GM21576 (cell line): ENCODE results near the gene NRF1.
A peak's percentile ranks its signal among the peaks of the same experiment; 100 is the strongest.
"Not testable (repeated sequence)": the region's sequence is repeated elsewhere in the genome, so short reads cannot be mapped to it uniquely, and the experiment has no call there.

ENCODE experiments used
- ATAC-seq: cut with Tn5 transposase; IDR thresholded peaks from one replicate; pipeline ENCODE4 v1.9.1; 2021; ENCODE audit warnings: mild to moderate bottlenecking, moderate library complexity; ENCODE audit not compliant: unreplicated experiment

Gene NRF1

DNA sequence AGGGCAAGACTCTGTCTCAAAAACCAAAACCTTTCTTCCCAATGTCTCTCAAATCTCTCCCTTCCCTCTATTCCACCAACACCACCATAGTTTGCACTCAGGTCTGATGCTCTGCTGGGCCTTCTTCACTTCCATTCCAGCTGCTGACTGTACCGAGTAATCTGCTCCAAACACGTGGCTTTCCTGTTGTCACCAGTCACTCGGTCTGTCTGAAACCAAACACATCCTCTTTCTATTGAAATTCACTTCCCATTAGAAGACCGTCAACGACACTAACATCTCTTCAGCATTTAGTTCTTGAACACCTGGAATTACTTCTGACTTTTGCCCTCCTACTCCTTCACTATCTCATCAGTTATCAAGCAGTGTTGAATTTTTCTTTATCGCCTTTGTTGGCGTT, 4.7 kb upstream of the NRF1 start:
- ATAC-seq, result no peak

DNA sequence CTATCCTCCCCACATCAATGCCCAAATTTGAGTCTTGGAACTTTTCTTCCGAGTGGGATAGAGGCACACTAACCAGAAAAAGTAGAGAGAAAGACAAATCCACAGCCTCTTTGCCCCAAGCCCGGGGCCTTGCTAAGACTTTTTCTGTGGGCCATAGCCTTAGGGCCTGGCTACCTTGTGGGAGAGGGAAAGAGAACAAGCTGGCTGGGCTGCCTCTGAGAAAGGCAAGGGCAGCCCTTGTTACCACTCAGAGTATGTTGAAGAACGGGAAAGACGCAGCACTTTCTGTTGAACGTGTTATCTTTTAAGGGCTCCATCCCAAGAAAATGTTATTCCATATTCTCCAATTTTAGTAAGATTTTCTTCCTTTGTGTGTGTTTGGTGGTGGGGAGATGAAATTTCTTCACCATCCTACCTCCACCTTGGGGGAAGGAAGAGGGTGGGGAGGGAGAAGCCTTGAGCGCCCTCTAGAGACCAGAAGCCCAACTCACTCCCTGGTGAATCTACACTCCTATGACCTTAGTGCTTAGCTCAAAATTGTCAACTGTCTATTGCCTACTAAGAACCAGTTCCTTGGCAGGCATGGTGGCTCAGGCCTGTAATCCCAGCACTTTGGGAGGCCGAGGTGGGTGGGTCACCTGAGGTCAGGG, 3.9 kb upstream of the NRF1 start:
- no peak for ATAC-seq

DNA sequence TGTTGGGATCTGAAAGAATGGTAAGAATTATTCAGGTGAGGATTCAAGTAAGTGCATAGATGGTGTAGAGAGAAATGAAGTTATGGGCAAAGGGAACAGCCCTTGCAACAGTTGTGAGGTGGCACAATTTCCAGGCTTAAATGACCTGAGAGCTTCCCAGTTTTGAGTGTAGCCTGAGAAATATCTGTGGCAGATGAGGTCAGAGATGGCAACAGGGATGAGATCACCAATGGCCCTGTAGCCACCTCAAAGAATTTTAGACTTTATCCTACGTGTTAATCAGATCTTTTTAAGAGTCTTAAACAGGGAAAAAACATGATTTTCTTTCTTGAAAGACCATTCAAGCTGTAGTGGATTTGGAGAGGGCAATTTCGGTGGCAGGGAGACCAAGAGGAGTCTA, 1.9 kb upstream of the NRF1 start:
- ATAC-seq, result no peak

DNA sequence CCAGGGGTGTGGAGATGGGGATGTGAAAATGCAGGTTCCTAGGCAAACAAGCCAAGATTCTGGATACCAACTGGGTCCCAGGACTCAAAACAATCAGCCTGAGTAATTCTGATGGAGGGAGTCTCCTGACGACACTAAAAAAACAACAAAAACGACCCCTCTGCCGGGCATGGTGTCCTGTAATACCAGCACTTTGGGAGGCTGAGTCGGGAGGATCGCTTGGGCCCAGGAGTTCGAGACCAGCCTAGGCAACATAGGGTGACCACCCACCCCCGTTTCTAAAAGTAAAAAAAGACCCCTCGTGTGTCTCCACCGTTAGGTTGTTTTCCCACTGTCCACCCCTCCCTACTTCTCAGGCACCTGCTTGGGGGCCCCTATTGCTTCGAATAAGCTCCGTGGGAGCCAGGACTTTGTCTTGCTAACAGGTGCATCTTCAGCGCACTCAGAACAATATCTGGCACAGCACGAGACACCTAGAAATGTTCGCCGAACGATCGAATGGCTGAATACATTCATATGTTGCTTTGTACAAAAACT, 743 bp upstream of the NRF1 start:
- no peak for ATAC-seq

DNA sequence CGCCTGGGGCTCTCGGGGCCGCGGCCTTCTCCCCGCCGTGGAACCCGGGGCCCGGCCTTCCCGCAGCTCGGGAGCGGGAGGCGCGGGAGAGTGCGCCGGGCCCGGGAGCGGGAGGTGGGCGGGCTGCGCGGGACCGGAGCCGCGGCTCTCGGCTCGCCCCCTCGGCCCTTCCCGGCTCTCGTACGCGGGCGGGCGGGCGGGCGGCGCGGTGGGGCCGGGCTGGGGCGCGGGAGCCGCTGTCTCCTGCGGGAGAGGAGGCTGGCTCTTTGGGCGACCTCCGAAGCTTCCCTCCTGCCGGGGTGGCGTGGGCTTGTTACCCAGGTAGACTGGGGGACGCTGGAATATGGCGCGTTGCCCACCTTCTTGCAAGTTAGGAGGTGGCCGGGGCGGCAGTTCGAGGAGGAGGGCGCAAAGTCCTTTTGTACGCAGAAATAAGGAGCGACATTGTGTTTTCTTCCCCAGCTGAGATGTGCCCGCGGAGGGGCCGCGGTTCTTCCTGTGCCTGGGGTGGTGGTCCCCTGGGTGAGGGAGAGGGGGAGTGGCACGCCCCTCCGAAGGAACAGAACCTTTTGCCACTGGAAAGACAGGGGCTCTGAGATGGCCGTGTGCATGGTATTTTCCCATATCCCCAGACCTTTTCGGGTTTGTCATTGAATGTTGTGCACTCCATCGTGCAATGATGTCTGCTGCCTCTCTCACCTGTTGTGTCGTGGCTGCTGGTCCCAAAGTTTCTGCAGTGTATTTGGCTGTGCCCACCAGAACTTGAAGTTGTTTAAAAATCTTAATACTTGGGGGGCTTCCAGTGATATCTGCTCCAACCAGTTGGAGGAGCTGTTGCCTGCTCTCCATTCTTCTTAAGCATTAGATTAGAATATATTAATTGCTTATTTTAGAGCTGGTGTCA, 844 bp downstream of the NRF1 start:
- peak; percentile 10 for ATAC-seq

DNA sequence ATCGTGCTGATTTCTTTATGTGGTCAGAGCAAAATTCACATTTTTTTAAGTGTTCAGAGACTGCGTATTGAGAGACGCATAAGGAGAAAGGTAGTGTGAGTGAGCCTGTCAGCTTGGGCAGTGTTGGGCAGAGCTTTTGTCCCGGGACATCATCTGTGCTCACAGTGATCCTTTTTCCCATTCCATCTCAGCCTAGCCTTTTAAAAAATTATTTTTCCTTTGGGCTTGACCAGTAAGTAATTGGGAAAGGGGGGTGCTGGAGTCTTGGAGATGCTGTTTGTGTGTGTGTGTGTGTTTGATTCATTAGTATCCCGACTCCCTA, 1.5 kb downstream of the NRF1 start:
- ATAC-seq, result no peak

DNA sequence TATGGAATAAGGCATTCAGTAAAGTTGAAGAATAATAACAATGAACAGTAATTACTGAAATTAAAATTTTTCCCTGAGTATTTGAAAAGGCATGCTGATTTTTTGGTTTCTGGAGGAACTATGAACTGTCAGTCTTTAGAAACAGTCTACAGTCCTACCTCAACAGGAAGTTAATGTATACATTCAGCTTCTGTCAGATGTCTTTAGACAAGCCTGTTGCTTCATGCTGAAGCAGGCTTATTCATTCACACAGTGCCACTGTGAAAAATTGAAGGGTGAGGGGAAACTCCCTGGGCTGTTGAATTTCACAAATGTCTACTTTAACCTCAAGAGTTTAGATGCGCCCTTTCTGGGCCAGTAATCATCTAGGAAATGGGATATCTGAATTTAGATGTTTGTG, 3.5 kb downstream of the NRF1 start:
- ATAC-seq, result peak; percentile 51

DNA sequence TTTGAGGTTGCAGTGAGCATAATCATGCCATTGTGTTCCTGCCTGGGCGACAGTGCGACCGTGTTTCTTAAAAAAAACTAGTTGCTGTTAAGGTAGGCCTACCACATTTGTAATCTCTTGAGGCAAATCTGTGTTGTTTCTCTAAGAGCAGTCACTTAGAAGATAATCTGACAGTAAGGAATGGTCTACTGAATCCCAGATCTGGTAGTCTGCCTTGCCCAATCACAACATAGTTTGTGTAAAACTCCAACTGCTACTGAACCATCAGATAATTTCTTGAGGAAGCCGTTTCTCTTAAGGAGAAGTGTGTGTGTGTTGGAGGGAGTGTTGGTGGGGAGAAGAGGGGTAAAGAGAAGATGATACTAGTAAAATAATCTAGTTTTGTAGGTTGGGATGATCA, 5.0 kb downstream of the NRF1 start:
- no peak for ATAC-seq

DNA sequence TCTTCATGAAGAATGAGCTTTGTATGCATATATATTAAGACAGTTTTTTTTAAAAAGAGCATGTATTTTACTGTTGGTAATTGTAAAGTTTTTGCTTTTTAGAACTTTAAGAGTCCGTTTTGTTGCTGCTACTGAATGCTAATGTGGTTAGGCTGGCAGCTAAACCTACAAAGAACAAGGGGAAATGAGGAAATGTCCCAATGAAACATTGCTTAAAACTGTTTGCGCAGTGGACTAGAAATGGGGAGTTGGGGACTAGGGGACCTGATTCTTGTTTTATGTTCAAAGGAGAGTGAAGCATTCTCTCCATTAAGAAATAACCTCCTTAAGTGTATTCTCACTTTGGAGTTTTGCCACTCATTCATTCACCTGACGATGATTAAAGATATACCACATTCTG, 5.7 kb downstream of the NRF1 start:
- ATAC-seq, result no peak

DNA sequence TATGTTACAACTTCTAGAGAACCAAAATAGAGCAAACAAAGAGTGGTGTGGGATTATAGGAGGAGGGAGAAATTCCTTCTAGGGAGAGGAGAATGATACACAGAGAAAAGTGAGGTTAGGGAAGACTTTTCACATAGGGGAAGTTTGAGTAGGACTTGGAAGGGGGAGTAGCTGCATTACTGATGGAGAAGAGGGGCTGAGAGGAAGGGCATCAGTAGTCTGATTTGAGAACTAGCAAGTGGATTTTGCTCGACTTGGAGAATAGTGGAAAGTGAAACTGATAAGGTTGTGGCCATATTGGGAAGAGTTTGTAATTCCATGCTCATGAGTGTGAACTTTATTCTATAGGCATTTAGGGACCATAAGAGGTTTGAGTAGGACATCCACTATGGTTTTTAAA, 6.1 kb downstream of the NRF1 start:
- no peak for ATAC-seq

DNA sequence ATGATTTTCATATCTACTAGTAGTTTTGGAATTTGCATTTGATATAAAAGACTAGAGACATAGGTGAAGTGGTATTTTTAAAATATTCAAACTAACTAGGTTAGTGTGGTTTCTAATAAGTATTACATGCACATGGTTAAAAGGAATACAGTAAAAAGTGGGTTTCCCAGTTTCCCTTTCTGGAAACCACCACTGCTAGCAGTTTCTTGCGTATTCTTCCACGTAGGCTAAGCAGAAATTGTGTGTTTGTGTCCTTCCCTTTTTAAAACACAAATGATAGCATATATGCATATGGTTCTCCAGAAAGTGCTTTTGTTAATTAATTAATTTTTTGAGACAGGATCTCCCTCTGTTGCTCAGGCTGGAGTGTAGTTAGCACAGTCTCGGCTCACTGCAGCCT, 15.4 kb downstream of the NRF1 start:
- no peak for ATAC-seq

DNA sequence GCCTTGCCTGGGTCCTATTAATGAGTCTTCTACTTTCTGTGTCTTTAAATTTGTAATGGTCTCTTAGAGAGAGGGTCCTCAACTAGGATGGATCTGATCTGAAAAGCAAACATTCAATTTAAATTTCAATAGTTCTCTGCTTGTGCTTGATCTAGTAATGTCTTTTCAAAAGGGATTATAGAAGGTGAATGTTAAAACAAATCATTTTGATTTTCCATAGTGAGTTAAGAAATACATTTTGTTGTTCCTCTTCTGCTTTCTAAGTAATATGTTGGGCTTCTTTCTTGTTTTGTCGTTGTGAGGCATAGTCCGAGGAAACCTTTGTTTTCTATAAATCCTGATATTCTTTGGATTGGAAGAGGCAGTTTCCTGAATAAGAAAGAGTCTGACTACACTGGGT, 18.8 kb downstream of the NRF1 start:
- ATAC-seq, result no peak

DNA sequence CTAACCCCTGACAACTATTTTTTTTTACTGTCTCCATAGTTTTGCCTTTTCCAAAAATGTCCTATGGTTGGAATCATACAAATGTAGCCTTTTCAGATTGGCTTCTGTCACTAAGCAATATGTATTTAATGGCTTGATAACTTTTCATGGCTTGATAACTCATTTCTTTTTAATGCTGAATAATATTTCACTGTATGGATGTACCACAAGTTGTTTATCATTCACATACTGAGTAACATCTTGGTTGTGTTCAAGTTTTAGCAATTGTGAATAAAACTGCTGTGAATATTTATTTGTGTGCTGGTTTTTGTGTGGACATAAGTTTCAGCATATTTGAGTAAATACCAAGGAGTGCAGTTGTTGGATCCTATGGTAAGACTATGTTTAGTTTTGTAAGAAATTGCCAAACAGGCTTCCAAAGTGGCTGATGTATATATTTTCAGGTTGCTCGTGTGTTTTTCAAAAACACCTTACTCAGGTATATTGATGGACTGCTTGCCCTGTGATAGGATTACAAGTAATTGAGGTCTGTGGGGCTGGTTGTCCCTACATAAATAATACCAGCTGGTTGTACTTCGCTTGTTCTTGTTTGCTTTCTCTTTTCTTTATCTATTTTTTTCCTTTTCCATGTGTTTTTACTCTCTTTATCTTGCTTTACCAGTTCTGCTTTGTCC, 23.0 kb downstream of the NRF1 start:
- no peak for ATAC-seq

DNA sequence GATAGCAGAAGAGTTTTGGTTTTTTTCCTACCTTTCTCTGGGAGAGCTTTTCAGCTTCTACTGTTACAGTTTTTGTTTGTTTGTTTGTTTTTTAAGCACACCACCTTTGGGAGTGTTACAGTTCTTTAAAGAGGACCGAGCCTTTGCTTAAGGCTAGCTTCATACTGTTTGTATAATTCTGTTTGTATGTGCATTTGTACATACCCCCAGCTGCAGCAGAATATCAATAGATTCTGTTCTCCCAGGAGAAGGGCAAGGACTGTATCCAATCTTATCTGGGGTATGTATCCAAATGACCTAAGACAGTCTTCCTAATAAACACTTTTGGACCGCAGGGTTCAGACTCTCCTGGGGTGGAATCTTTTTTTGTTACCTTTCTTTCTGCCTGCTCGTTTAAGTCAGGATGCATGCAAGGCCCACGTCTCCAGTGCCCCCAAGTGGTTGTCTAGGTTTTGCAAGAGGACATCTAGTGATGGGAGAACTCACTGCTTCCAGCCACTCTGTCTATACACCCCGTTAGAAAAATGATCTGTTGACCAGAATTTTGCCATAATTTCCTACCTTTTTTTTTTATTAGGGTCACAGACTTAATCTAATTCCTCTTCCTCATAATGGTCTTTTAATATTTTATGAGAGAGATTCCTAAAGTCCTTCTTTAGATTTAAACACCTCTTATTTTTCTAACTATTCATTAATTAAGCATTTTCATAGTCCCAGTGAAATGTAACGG, 23.9 kb downstream of the NRF1 start:
- ATAC-seq, result peak; percentile 90

DNA sequence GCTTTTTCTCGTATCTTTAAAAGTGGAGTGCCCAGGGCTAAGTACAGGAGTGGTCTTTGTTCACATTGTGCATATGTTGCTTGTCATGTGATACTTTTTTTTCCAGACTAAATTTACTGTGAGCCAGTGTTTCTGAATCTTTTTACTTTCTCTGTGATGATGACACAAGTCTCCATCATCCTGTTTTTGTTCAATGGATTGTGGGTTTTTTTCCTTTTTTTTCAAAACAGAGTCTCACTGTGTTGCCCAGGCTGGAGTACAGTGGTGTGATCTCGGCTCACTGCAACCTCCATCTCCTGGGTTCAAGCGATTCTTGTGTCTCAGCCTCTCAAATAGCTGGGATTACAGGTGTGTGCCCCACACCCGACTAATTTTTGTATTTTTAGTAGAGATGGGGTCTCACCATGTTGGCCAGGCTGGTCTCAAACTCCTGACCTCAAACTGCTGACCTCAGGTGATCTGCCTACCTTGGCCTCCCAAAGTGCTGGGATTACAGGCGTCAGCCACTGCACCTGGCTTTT, 24.6 kb downstream of the NRF1 start:
- not testable (repeated sequence) for ATAC-seq

DNA sequence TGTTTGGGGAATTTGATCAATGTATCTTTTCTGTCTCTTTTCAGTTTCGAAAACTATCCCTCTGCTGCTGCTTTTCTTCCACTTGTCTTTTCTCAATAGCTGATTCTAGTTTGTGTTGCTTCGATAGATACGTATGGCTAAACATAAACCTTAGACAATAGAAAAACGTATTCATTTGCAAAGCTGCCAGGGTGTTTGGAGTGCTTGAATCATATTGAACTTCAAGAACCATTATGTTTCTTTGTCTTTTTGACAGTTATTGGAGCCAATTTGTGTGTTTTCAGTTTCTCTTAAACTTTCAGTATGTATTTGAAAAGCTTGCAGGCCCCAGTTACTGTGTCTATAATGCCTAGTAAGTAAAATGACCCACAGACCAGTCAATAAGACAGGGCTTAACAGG, 25.1 kb downstream of the NRF1 start:
- ATAC-seq, result no peak

DNA sequence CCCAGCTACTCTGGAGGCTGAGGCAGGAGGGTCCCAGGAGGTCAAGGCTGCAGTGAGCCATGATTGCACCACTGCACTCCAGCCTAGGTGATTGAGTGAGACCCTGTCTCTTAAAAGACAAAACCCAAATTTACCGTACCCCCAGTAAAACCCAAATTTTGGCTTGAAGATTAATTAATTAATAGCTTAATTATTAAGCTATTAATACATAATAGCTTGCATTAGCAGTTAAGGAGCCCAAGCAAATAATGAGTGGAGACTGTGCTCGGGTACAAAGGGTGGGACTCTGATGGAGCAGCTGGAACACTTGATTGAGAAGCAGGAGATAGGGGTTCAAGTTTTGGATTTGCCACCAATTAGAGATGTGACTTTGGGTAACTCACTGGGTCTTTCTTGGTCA, 28.9 kb downstream of the NRF1 start:
- no peak for ATAC-seq

DNA sequence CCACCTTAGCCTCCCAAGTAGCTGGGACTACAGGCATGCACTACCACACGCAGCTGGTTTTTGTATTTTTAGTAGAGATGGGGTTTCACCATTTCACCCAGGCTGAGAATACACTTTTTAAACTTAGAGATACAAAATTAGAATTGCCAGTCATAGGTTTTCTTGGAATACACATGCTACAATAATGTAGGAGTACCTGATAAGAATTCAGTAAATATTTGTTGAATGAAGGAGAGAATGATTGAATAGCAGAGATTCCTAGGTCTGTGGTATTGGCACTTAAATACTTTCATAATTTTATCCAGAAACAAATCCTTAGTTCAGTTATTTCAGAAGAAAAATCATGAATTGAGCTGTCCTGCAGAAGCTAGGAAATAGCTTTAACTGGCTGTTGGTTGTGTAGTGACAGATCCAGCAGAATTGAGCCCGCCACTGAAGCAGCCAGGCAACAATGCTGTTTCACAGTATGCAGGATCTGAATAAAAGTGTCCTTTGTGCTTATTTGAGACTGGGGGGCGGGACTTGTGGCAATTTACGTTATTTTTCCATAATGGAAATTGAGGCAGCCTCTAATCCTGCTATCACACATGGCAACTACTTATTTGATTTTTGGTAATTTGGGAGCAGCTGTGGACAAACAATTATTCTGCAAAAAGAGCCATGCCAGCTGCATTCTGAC, 31.5 kb downstream of the NRF1 start:
- no peak for ATAC-seq

DNA sequence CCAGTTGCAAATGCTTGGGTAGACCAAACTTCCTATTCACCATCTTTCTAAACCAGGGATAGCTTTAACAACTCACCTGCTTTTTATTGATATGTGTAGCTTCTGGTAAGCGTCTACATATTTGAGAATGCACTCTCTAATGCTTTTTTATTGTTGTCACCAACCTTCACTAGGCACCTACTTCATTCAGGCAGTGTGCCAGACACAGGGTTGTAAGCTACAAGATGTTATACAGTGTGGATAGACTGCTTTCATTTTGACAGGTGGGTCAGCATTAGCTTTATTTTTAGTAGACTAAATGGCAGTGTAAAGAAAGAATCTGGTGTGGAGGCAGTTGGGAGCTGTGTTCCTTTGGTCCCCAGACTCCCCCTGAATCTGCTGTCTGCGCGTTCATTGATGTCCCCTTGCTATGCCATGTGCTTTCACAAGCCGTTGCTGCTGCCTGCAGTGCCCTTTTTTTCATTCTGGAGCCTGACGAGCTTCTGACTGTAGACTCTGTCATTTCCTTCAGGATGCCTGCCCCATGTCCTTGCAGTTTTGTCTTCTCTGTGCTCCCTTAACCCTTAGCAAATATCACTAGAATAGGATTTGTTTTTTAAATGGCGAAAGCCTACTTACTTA, 32.1 kb downstream of the NRF1 start:
- no peak for ATAC-seq

DNA sequence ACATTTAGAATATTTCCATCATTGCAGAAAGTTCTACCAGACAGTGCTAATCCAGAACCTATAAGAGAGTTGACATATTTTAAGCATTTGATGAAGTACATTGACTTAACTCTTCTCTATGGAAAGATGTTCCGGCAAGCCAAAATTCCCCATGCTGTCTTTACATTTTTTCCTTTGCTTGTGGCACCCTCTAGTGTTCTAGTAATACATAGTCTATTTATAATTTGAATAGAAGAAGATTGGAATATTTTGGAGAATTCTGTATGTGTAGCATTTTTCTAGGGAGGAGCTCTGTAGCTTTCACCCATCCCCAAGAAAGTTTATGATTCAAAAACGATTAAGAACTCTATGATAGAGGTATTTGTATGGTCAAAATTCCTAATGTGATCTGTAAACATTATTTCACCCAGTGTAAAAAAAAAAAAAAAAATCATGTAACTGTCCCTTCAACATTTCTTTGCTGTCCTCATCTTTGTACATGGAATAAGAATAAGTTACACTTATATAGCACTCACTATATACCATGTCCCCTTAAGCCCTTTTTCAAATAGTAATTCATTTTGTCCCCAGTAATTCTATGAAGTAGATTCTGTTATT, 33.2 kb downstream of the NRF1 start:
- no peak for ATAC-seq
